ES-I3 (cell line): ENCODE data around the gene GGPS1.
"Not testable (repeated sequence)": the region's sequence is repeated elsewhere in the genome, so short reads cannot be mapped to it uniquely, and the experiment has no call there.

Experiments used
- H3K36me3 ChIP-seq: 2 replicates; pipeline ENCODE4 v1.6.1; 2013; ENCODE audit warnings: mild to moderate bottlenecking, low read length, control low read depth, moderate library complexity; ENCODE audit not compliant: insufficient read depth
- H3K4me1 ChIP-seq: 2 replicates; pipeline ENCODE4 v1.6.1; 2013; ENCODE audit warnings: mild to moderate bottlenecking, control low read depth, low read length; ENCODE audit not compliant: insufficient read depth
- H3K9ac ChIP-seq: 2 replicates; pipeline ENCODE4 v1.6.1; 2013; ENCODE audit warnings: low read depth, mild to moderate bottlenecking, low read length, moderate library complexity
- H3K9me3 ChIP-seq: 2 replicates; pipeline ENCODE4 v1.6.1; 2013; ENCODE audit warnings: mild to moderate bottlenecking, low read length, moderate library complexity; ENCODE audit not compliant: control insufficient read depth, insufficient read depth

Gene GGPS1

GRCh38 chr1:235378134-235378735 is 49.9 kb downstream of the GGPS1 start:
- H3K9ac ChIP-seq, H3K36me3 ChIP-seq, H3K9me3 ChIP-seq, H3K4me1 ChIP-seq: not testable (repeated sequence)

GRCh38 chr1:235381955-235382739 is 53.8 kb downstream of the GGPS1 start:
- not testable (repeated sequence) for H3K4me1 ChIP-seq, H3K9me3 ChIP-seq, H3K9ac ChIP-seq

GRCh38 chr1:235385633-235386032 is 57.3 kb downstream of the GGPS1 start:
- H3K4me1 ChIP-seq, H3K36me3 ChIP-seq, H3K9ac ChIP-seq: not testable (repeated sequence)
- H3K9me3 ChIP-seq = peaks cover 11% of the 10 kb centered on the region

More at GRCh38 chr1:235381955-235382739, 53.8 kb downstream of the GGPS1 start:
- not testable (repeated sequence) for H3K36me3 ChIP-seq

- Histone ChIP-seq H3K4me1 (no peaks in the 10 kb centered on the region), H3K36me3 (peaks cover 3% of the 10 kb centered on the region; the same call in 1 of the 2 replicates), H3K9me3 (peaks cover 11% of the 10 kb centered on the region), H3K9ac (no peak overlapping the region)
Measured at GRCh38 chr1:235391874-235392273, 63.5 kb downstream of the GGPS1 start.
